Measurements from ENCODE around the gene SHROOM2.

SHROOM2 gene

GRCh38 chrX:9866633-9867032 is 80.4 kb downstream of the SHROOM2 start:
- no peak for DNase-seq

- DNase-seq, result no peak
Observed at GRCh38 chrX:9867226-9867625, 81.0 kb downstream of the SHROOM2 start.

GRCh38 chrX:9867753-9868152 is 81.5 kb downstream of the SHROOM2 start:
- DNase-seq, result no peak

- no peak for DNase-seq
Observed at GRCh38 chrX:9871701-9872268, 85.6 kb downstream of the SHROOM2 start.

- no peak for DNase-seq
Observed at GRCh38 chrX:9873360-9873759, 87.1 kb downstream of the SHROOM2 start.

GRCh38 chrX:9873952-9874351 is 87.7 kb downstream of the SHROOM2 start:
- DNase-seq, result peak; percentile 3

GRCh38 chrX:9874483-9874882 is 88.3 kb downstream of the SHROOM2 start:
- no peak for DNase-seq

GRCh38 chrX:9875801-9876200 is 89.6 kb downstream of the SHROOM2 start:
- DNase-seq, result no peak

- no peak for DNase-seq
Observed at GRCh38 chrX:9876201-9876600, 90.0 kb downstream of the SHROOM2 start.

- DNase-seq, result no peak
Observed at GRCh38 chrX:9878146-9878820, 92.1 kb downstream of the SHROOM2 start.

- DNase-seq, result no peak
Observed at GRCh38 chrX:9880237-9880636, 94.0 kb downstream of the SHROOM2 start.

GRCh38 chrX:9880870-9881269 is 94.6 kb downstream of the SHROOM2 start:
- no peak for DNase-seq

GRCh38 chrX:9882669-9883446 is 96.6 kb downstream of the SHROOM2 start:
- no peak for DNase-seq

GRCh38 chrX:9884031-9884779 is 98.0 kb downstream of the SHROOM2 start:
- DNase-seq, result no peak

GRCh38 chrX:9885150-9885549 is 98.9 kb downstream of the SHROOM2 start:
- peak; percentile 13 for DNase-seq

- DNase-seq, result no peak
Observed at GRCh38 chrX:9887659-9888297, 101.5 kb downstream of the SHROOM2 start.

- DNase-seq, result no peak
Observed at GRCh38 chrX:9888953-9889470, 102.8 kb downstream of the SHROOM2 start.

- DNase-seq, result no peak
Observed at GRCh38 chrX:9890681-9891091, 104.5 kb downstream of the SHROOM2 start.

GRCh38 chrX:9895225-9895912 is 109.1 kb downstream of the SHROOM2 start:
- DNase-seq, result no peak

GRCh38 chrX:9897761-9898161 is 111.5 kb downstream of the SHROOM2 start:
- no peak for DNase-seq

- no peak for DNase-seq
Observed at GRCh38 chrX:9899640-9900111, 113.4 kb downstream of the SHROOM2 start.

- no peak for DNase-seq
Observed at GRCh38 chrX:9902656-9903055, 116.4 kb downstream of the SHROOM2 start.

Measured in activated effector memory CD4-positive, alpha-beta T cell treated with Interleukin-2 at 50 U/mL for 16 hours (primary cell).